Parathyroid adenoma (tissue), 2 donors: ENCODE results near the gene ELN.

Experiments
- H2AFZ ChIP-seq: fragments of 300-600 bp; sonication (generic); one replicate; pipeline ENCODE4 v1.7.0; 2017; ENCODE audit warnings: antibody characterized with exemption, mild to moderate bottlenecking
- H3K27ac ChIP-seq: fragments of 300-600 bp; sonication (generic); one replicate; pipeline ENCODE4 v1.7.0; 2017
- H3K27me3 ChIP-seq: fragments of 300-600 bp; sonication (generic); one replicate; pipeline ENCODE4 v1.7.0; 2017; ENCODE audit warnings: low read length; ENCODE audit not compliant: control insufficient read depth, insufficient read depth
- H3K36me3 ChIP-seq: fragments of 300-600 bp; sonication (generic); one replicate; pipeline ENCODE4 v1.7.0; 2017; ENCODE audit warnings: low read length; ENCODE audit not compliant: control insufficient read depth, insufficient read depth
- H3K4me1 ChIP-seq: fragments of 300-600 bp; sonication (generic); one replicate; pipeline ENCODE4 v1.7.0; 2017; ENCODE audit warnings: control low read depth
- H3K4me2 ChIP-seq: fragments of 300-600 bp; sonication (generic); one replicate; pipeline ENCODE4 v1.7.0; 2017; ENCODE audit warnings: low read length
- H3K4me3 ChIP-seq: fragments of 300-600 bp; sonication (generic); one replicate; pipeline ENCODE4 v1.7.0; 2017; ENCODE audit warnings: low read depth, low read length
- H3K79me2 ChIP-seq: fragments of 300-600 bp; sonication (generic); one replicate; pipeline ENCODE4 v1.7.0; 2017; ENCODE audit warnings: control low read depth
- H3K9ac ChIP-seq: fragments of 300-600 bp; sonication (generic); one replicate; pipeline ENCODE4 v1.7.0; 2017; ENCODE audit warnings: mild to moderate bottlenecking
- H3K9me3 ChIP-seq: fragments of 300-600 bp; sonication (generic); one replicate; pipeline ENCODE4 v1.7.0; 2017; ENCODE audit warnings: low read length; ENCODE audit not compliant: control insufficient read depth
- TF ChIP-seq, protein P1 (sequence below): fragments of 300-600 bp; sonication (generic); IDR thresholded peaks from one replicate; pipeline ENCODE4 v1.7.0; 2017; ENCODE audit warnings: antibody characterized with exemption, mild to moderate bottlenecking
- donor health status: primary hyperparathyroidism.

ELN gene

DNA sequence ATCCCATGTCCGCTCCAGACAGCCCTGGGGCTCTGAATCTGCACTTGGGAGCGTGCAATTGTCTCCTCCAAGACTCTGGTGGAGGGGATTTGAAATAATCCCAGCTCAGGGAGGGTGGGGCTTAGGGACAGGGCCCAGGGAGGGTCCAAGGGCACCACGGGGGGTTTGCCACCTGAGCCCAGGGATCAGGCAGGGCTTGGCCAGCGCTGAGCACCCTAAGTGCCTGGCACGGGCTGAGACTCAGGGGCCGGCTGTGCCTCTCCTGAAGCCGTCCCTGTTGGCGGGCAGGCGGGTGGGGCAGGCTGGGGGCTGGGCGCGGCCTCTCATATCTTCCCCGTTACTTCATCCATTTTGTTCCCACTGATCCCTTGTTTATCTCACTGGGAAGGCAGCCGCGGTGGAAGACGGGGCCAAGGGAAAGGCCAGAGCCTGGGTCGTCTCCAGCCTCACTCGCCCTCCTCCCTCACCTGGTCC is 41.8 kb upstream of the ELN start:
- no peaks in the 10 kb centered on the region for H3K9me3 ChIP-seq
- no peak overlapping the region for H3K9ac ChIP-seq
- no peak overlapping the region for H3K4me2 ChIP-seq
- no peak overlapping the region for H3K4me3 ChIP-seq
- no peaks in the 10 kb centered on the region for H3K27me3 ChIP-seq
- H3K36me3 ChIP-seq = no peaks in the 10 kb centered on the region
- H3K27ac ChIP-seq = no peak overlapping the region
- TF ChIP-seq, protein P1, sequence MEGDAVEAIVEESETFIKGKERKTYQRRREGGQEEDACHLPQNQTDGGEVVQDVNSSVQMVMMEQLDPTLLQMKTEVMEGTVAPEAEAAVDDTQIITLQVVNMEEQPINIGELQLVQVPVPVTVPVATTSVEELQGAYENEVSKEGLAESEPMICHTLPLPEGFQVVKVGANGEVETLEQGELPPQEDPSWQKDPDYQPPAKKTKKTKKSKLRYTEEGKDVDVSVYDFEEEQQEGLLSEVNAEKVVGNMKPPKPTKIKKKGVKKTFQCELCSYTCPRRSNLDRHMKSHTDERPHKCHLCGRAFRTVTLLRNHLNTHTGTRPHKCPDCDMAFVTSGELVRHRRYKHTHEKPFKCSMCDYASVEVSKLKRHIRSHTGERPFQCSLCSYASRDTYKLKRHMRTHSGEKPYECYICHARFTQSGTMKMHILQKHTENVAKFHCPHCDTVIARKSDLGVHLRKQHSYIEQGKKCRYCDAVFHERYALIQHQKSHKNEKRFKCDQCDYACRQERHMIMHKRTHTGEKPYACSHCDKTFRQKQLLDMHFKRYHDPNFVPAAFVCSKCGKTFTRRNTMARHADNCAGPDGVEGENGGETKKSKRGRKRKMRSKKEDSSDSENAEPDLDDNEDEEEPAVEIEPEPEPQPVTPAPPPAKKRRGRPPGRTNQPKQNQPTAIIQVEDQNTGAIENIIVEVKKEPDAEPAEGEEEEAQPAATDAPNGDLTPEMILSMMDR = no peak
- H2AFZ ChIP-seq = no peak overlapping the region
- H3K4me1 ChIP-seq = no peaks in the 10 kb centered on the region
- no peaks in the 10 kb centered on the region for H3K79me2 ChIP-seq

DNA sequence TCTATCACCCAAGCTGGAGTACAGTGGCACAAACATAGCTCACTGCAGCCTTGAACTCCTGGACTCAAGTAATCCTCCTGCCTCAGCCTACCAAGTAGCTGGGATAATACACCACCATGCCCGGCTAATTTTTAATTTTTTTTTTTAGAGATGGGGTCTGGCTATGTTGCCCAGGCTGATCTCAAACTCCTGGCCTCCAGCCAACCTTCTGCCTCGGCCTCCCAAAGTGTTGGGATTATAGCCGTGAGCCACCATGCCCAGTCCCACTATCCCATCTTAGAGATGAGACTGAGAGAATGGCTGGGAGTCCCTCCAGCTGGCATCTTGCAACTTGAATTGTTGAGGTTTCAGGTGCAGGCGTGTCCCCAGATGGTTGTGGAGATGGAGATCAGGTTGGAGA is 40.7 kb upstream of the ELN start:
- TF ChIP-seq, protein P1 = no peak
- Histone ChIP-seq H3K27ac (no peak overlapping the region), H3K4me1 (no peaks in the 10 kb centered on the region)

DNA sequence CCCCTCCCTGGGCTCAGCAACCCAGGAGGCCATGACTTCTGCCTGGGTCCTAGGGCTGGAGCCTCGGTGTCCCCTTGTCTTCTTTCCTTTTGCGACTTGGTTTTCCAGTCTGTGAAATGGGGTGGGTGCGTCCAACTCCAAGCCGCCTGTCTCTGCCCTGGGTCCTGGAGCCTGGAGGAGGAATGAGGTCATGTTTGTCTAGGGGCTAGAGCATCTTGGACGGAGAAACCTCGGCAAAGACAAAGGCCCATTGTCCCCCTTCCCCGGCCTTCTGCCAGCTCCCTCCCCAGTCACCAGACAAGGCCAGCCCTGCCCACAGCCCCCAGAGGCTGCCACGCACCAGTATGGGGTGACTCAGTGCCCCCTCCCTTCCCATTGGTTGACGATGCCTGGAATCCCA is 39.8 kb upstream of the ELN start:
- no peak overlapping the region for H2AFZ ChIP-seq
- H3K4me1 ChIP-seq = no peaks in the 10 kb centered on the region
- no peaks in the 10 kb centered on the region for H3K9me3 ChIP-seq
- no peak overlapping the region for H3K27ac ChIP-seq
- H3K79me2 ChIP-seq = no peaks in the 10 kb centered on the region
- no peak overlapping the region for H3K9ac ChIP-seq
- H3K27me3 ChIP-seq = no peaks in the 10 kb centered on the region
- H3K4me3 ChIP-seq = no peak overlapping the region
- TF ChIP-seq, protein P1 = no peak
- no peaks in the 10 kb centered on the region for H3K36me3 ChIP-seq
- no peak overlapping the region for H3K4me2 ChIP-seq

More for the DNA sequence above, 40.7 kb upstream of the ELN start:
- no peak overlapping the region for H3K4me3 ChIP-seq
- no peak overlapping the region for H3K4me2 ChIP-seq
- H2AFZ ChIP-seq = no peak overlapping the region
- H3K27me3 ChIP-seq = no peaks in the 10 kb centered on the region
- H3K36me3 ChIP-seq = no peaks in the 10 kb centered on the region
- H3K9me3 ChIP-seq = no peaks in the 10 kb centered on the region
- no peak overlapping the region for H3K9ac ChIP-seq
- no peaks in the 10 kb centered on the region for H3K79me2 ChIP-seq

DNA sequence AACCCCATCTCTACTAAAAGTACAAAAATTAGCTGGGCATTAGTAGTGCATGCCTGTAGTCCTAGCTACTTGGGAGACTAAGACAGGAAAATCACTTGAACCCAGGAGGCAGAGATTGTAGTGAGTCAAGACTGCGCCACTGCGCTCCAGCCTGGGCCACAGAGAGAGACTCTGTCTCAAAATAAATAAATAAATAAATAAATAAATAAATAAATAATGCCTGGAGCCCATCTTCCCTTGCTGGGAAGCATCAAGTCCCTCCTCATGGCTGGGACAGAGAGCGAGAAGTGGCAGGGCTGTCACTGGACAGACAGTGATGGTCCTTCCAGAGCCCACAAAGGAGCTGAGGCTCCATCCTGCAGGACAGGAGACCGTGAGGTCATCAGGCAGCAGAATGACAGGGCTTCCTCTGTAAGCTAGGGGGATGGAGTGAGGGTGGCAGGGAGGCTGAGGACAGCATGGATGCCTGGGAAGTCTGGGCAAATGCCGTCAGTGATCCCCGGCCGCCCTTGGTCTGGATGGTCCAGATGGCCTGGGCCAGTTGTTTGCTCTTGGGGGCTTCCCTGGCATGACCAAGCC is 36.4 kb upstream of the ELN start:
- no peak overlapping the region for H2AFZ ChIP-seq
- H3K4me2 ChIP-seq = no peak overlapping the region
- no peak overlapping the region for H3K27ac ChIP-seq
- H3K4me3 ChIP-seq = no peak overlapping the region
- TF ChIP-seq, protein P1 = no peak
- no peaks in the 10 kb centered on the region for H3K9me3 ChIP-seq
- H3K36me3 ChIP-seq = no peaks in the 10 kb centered on the region
- H3K9ac ChIP-seq = no peak overlapping the region
- H3K4me1 ChIP-seq = no peaks in the 10 kb centered on the region
- no peaks in the 10 kb centered on the region for H3K79me2 ChIP-seq
- H3K27me3 ChIP-seq = no peaks in the 10 kb centered on the region

DNA sequence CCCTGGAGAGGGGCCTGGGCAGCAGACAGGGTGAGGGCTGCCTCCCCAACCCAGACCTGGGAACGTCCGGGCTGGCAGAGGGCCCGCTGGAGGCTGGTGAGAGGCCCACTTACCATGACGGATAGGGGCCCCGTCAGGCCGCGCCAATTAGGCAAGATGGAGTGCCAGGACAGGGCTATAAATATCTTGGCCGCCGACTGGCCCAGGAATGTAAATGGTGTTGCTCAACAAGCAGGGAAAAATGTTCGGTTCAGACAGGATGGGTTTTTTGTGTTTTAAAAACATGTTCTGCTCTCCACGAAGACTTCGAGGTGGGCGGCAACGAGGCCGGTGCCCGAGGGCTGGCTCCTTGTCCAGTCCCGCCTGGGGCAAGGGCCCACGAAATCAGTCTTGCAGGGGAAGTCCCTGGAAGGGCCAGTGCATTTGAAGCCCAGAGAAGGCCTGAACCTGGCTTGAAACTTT is 35.8 kb upstream of the ELN start:
- H3K27ac ChIP-seq = no peak overlapping the region
- H3K79me2 ChIP-seq = no peaks in the 10 kb centered on the region
- H3K9me3 ChIP-seq = no peaks in the 10 kb centered on the region
- no peak overlapping the region for H2AFZ ChIP-seq
- H3K4me3 ChIP-seq = no peak overlapping the region
- TF ChIP-seq, protein P1 = no peak
- H3K4me1 ChIP-seq = no peaks in the 10 kb centered on the region
- no peaks in the 10 kb centered on the region for H3K27me3 ChIP-seq
- no peak overlapping the region for H3K9ac ChIP-seq
- no peak overlapping the region for H3K4me2 ChIP-seq
- H3K36me3 ChIP-seq = no peaks in the 10 kb centered on the region
